ENCODE measurements around the gene PTPN9.

PTPN9 gene

DNA sequence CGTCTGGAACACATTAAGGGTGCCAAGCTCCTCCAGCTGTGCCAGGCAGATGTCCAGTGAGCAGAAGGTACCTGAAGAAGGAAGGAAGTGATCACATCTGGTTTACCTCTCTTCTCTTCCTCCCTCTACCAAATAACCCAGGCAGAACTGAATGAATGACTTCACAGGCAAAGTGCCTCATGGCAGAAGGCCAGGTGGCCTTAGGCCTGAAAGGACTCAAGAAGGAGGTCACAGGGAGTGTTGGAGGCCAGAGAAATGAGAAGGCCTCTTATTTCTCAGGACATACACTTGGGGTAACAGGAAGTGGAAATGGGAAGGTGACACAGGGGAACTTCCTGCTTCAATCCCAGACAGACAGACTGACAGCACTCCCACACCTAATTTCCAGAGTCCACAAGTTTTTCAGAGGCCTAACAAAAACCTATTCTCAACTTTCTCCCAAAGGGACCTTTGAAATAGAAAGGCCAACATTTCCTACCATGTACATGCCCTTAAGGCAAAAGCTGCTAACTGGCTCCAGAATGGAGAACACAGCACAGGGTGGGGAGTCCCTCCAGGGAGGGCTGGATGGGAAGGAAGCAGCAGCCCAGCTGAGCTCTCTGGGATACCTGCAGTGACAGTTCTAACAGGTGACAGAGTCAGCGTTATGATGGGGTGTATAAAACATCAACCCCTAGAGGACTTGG lies 110.1 kb downstream of the PTPN9 start:
- Histone ChIP-seq H3K9me3 (ENCODE audit: control insufficient read depth, insufficient read depth, low read depth, low read length) (no peaks in the 10 kb centered on the region), H3K27me3 (ENCODE audit: control insufficient read depth, insufficient read depth, low read length) (no peaks in the 10 kb centered on the region), H3K4me1 (ENCODE audit: control insufficient read depth, insufficient read depth, low read length) (no peaks in the 10 kb centered on the region), H3K4me3 (ENCODE audit: low read depth, low read length) (no peak overlapping the region), H3K36me3 (ENCODE audit: control insufficient read depth, insufficient read depth, low read length) (peaks cover 79% of the 10 kb centered on the region), H3K27ac (ENCODE audit: low read depth, low read length) (no peak overlapping the region), H3K9ac (ENCODE audit: low read length) (no peak overlapping the region)

DNA sequence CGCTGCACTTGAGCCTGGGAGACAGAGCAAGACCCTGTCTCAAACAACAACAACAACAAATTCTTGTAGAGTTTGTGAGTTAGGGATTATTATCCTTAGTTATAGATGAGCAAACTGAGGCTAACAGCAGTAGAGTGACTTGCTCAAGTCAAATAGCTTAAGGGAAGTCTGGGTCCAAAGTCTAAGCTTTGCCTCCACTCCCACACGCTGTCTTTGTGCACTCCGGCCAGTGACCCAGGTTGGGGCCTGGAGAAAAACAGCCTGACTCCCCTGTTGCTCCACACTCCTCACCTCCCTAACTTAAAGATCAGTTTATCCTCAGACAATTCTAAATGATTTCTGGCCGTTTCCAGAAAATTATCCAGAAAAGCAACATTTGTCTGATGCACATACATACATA lies 118.5 kb downstream of the PTPN9 start:
- Histone ChIP-seq H3K27me3 (ENCODE audit: control insufficient read depth, insufficient read depth, low read length) (no peaks in the 10 kb centered on the region), H3K4me3 (ENCODE audit: low read depth, low read length) (no peak overlapping the region), H3K9ac (ENCODE audit: low read length) (no peak overlapping the region), H3K36me3 (ENCODE audit: control insufficient read depth, insufficient read depth, low read length) (peaks cover 4% of the 10 kb centered on the region), H3K27ac (ENCODE audit: low read depth, low read length) (no peak overlapping the region), H3K4me1 (ENCODE audit: control insufficient read depth, insufficient read depth, low read length) (peaks cover 35% of the 10 kb centered on the region), H3K9me3 (ENCODE audit: control insufficient read depth, insufficient read depth, low read depth, low read length) (no peaks in the 10 kb centered on the region)

DNA sequence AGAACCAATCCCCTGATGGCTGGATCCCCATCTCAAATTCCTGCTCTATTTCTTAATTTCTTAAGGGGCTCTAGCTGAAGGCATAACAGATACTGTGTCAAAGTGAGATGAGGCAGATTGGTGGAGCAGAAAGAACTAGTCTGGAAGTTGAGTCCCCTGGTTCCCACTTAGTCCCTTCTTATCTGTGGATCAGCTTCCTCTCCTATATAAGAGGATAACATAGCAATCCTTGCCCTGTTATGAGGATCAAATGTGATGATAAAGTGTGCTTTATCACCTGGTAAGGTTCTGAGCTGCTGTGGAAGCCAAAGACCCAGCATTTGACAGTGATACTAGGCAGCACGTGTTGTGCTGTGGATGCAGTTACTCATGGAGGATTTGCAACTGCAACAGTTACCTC lies 119.5 kb downstream of the PTPN9 start:
- H3K4me3 ChIP-seq (ENCODE audit: low read depth, low read length) = no peak overlapping the region
- peaks cover 35% of the 10 kb centered on the region for H3K4me1 ChIP-seq (ENCODE audit: control insufficient read depth, insufficient read depth, low read length)
- H3K27me3 ChIP-seq (ENCODE audit: control insufficient read depth, insufficient read depth, low read length) = no peaks in the 10 kb centered on the region
- no peak overlapping the region for H3K27ac ChIP-seq (ENCODE audit: low read depth, low read length)
- no peaks in the 10 kb centered on the region; the same call in 1 of the 2 replicates for H3K36me3 ChIP-seq (ENCODE audit: control insufficient read depth, insufficient read depth, low read length)
- no peak overlapping the region for H3K9ac ChIP-seq (ENCODE audit: low read length)
- no peaks in the 10 kb centered on the region for H3K9me3 ChIP-seq (ENCODE audit: control insufficient read depth, insufficient read depth, low read depth, low read length)

DNA sequence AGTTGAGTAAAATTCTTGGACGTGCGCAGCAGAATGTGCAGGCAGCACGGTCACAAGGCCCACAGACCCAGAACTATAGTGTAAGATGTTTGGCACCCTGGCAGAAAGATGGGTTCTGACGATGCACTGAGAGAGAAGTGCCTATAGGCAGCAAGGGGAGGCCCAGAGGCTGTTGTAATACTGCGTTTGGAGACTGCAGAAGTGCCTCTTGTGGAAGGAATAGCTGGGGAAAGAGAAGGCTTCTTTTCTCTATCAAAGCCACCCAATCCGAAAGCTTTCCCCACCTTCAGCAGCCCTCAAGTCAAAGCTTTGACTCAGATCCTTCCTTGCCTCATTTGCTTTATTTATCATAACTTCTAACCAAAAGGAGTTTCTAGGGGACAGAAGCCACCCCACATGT lies 122.4 kb downstream of the PTPN9 start:
- Histone ChIP-seq H3K9ac (ENCODE audit: low read length) (peak overlapping the region; percentile 67), H3K4me3 (ENCODE audit: low read depth, low read length) (peak overlapping the region; percentile 91), H3K4me1 (ENCODE audit: control insufficient read depth, insufficient read depth, low read length) (peaks cover 25% of the 10 kb centered on the region), H3K27me3 (ENCODE audit: control insufficient read depth, insufficient read depth, low read length) (no peaks in the 10 kb centered on the region), H3K9me3 (ENCODE audit: control insufficient read depth, insufficient read depth, low read depth, low read length) (no peaks in the 10 kb centered on the region), H3K36me3 (ENCODE audit: control insufficient read depth, insufficient read depth, low read length) (no peaks in the 10 kb centered on the region), H3K27ac (ENCODE audit: low read depth, low read length) (no peak overlapping the region)

DNA sequence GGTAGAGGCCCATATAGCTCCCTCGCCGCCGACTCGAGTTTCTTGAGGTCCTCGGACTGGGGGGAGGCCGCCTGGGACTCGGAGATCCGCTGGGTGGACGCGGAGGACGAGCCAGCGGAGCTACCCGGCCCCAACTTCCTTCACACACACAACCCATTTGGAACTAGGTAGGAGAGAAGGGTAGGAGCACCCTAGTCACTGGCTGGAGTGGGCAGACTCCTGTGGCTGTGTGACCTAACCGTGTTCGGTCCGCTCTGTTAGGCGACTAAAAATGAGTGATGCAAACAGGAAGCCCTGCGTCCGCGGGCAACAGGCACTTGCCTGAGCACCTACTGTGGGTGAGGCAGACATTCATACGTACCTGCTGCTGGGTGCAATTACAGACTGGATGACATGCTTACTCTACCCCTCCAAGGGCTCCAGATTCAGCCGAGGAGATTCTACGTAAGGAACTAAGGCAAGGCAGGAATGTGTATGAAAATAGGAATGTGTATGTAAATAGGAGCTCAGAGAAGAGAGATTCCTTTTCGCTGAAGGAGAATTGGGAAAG lies 123.1 kb downstream of the PTPN9 start:
- no peaks in the 10 kb centered on the region for H3K27me3 ChIP-seq (ENCODE audit: control insufficient read depth, insufficient read depth, low read length)
- no peaks in the 10 kb centered on the region for H3K36me3 ChIP-seq (ENCODE audit: control insufficient read depth, insufficient read depth, low read length)
- H3K4me3 ChIP-seq (ENCODE audit: low read depth, low read length) = peak overlapping the region; percentile 91
- peaks cover 19% of the 10 kb centered on the region for H3K4me1 ChIP-seq (ENCODE audit: control insufficient read depth, insufficient read depth, low read length)
- no peaks in the 10 kb centered on the region for H3K9me3 ChIP-seq (ENCODE audit: control insufficient read depth, insufficient read depth, low read depth, low read length)
- H3K9ac ChIP-seq (ENCODE audit: low read length) = peak overlapping the region; percentile 67
- H3K27ac ChIP-seq (ENCODE audit: low read depth, low read length) = peak overlapping the region; percentile 54; the same call in 1 of the 2 replicates

DNA sequence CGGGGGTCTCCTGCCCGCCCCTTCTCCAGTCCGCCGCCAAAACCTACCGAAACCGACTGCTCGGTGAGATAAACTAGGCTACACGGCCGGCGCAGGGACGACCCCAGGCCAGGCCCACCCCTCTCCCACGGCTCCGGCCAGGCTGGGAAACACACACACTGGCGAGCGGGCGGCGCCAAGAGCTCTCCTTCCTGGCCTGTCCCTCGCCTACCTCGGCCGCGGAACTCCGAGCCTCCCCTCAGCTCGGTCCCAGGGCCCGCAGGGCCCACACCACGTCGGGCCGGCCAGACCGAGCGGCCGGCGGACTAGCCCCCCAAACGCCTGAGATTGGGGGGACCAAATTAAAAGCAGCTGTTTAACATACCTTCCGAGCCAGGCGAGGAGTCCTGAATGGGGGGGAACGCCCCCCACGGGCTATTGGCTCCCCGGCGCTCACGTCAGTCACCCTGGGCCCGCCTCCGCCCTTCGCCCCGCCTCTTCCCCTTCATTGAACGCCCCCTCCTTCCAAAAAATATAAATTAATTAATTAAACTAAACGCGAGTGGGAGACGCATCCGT lies 123.6 kb downstream of the PTPN9 start:
- Histone ChIP-seq H3K27ac (ENCODE audit: low read depth, low read length) (peak overlapping the region; percentile 54; the same call in 1 of the 2 replicates), H3K9me3 (ENCODE audit: control insufficient read depth, insufficient read depth, low read depth, low read length) (no peaks in the 10 kb centered on the region)

DNA sequence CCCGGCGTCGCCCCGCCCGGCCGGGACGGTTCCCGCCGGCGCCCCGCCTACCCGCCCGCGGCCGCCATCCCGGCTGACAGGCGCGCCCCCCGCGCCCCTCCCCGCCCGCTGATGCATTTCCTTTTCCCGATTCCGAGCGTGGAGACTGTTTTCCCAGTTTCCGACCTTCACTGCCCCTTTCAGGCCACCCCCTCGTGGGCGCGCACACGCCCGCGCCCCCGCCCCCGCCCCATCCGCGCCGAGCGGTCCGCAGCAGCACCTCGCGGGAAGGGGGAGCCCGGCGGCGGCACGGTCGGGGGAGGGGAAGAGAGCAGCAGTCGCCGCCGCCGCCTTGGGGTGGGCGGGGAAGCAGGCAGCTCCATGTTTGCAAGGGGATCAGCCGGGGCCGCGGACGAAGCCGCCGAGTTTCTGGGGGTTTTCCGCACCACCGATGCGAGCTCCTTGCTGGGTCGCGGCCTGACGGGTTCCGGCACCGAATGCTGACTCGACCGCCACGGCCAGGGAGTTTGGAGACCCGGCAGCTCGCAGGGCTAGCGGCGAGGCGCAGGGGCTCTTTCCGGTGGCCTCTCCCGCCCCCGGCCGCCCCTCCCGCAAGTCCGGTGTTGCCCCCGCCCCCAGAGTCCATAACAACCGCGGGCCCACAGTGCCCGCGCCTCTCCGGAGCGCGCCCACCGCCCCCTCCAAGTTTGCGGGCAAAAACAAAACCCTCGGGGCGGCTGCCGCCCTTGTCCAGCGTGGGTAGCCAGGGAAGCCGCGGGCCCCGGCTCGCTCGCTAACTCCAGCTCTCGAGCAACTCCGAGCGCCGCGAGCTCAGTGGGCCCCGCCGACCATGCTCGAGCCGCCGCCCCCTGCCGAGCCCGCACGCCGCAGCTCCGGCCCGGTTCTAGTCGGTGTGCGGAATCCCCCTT lies 124.4 kb downstream of the PTPN9 start:
- Histone ChIP-seq H3K27me3 (ENCODE audit: control insufficient read depth, insufficient read depth, low read length) (no peaks in the 10 kb centered on the region), H3K4me3 (ENCODE audit: low read depth, low read length) (peak overlapping the region; percentile 91), H3K4me1 (ENCODE audit: control insufficient read depth, insufficient read depth, low read length) (peaks cover 12% of the 10 kb centered on the region), H3K27ac (ENCODE audit: low read depth, low read length) (peak overlapping the region; percentile 54; the same call in 1 of the 2 replicates), H3K9me3 (ENCODE audit: control insufficient read depth, insufficient read depth, low read depth, low read length) (no peaks in the 10 kb centered on the region), H3K36me3 (ENCODE audit: control insufficient read depth, insufficient read depth, low read length) (no peaks in the 10 kb centered on the region), H3K9ac (ENCODE audit: low read length) (peak overlapping the region; percentile 82)

More for the DNA sequence above, 123.6 kb downstream of the PTPN9 start:
- Histone ChIP-seq H3K4me3 (ENCODE audit: low read depth, low read length) (peak overlapping the region; percentile 91), H3K27me3 (ENCODE audit: control insufficient read depth, insufficient read depth, low read length) (no peaks in the 10 kb centered on the region), H3K36me3 (ENCODE audit: control insufficient read depth, insufficient read depth, low read length) (no peaks in the 10 kb centered on the region), H3K4me1 (ENCODE audit: control insufficient read depth, insufficient read depth, low read length) (peaks cover 13% of the 10 kb centered on the region), H3K9ac (ENCODE audit: low read length) (peak overlapping the region; percentile 82)

DNA sequence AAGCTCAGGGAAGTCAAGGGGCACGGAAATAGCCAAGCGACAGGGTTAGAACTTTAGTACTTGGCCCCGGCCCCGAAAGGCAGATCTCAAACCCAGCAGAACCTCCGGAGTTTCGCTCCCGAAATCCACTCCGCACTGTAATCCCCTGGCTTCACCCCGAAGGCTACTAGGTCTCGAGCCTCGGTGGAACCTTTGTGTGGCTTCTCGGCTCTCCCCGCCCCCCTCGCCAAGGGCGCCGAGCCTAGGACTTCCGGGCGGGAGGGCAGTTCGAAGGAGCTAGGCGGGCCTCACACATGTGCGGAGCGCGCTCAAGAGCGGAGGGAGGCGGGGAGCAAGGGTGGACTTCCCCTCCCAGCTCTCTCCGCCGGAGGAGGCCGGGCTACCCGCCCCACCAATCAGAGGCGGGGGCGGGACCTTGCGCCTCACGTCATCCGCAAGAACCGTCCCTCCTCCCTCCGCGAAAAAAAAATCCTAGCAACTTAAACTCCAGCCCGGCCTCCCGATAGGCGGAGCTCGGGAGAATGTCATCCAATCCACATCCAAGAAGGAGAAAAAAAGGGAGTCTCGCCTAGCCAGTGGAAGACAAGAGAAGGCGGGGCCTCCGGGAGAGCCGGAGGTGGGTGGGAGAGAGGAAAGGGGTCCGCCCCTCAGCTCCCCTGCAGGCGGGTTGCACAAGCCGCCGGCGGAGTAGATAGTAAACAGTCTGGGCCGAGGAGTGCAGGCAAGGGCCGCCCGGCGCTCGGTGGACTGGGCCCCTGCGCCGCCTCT lies 125.2 kb downstream of the PTPN9 start:
- peak overlapping the region; percentile 91 for H3K4me3 ChIP-seq (ENCODE audit: low read depth, low read length)
- peak overlapping the region; percentile 91 for H3K9ac ChIP-seq (ENCODE audit: low read length)
- peak overlapping the region; percentile 74 for H3K27ac ChIP-seq (ENCODE audit: low read depth, low read length)
- H3K4me1 ChIP-seq (ENCODE audit: control insufficient read depth, insufficient read depth, low read length) = peaks cover 17% of the 10 kb centered on the region
- H3K27me3 ChIP-seq (ENCODE audit: control insufficient read depth, insufficient read depth, low read length) = no peaks in the 10 kb centered on the region
- H3K9me3 ChIP-seq (ENCODE audit: control insufficient read depth, insufficient read depth, low read depth, low read length) = no peaks in the 10 kb centered on the region
- H3K36me3 ChIP-seq (ENCODE audit: control insufficient read depth, insufficient read depth, low read length) = no peaks in the 10 kb centered on the region

DNA sequence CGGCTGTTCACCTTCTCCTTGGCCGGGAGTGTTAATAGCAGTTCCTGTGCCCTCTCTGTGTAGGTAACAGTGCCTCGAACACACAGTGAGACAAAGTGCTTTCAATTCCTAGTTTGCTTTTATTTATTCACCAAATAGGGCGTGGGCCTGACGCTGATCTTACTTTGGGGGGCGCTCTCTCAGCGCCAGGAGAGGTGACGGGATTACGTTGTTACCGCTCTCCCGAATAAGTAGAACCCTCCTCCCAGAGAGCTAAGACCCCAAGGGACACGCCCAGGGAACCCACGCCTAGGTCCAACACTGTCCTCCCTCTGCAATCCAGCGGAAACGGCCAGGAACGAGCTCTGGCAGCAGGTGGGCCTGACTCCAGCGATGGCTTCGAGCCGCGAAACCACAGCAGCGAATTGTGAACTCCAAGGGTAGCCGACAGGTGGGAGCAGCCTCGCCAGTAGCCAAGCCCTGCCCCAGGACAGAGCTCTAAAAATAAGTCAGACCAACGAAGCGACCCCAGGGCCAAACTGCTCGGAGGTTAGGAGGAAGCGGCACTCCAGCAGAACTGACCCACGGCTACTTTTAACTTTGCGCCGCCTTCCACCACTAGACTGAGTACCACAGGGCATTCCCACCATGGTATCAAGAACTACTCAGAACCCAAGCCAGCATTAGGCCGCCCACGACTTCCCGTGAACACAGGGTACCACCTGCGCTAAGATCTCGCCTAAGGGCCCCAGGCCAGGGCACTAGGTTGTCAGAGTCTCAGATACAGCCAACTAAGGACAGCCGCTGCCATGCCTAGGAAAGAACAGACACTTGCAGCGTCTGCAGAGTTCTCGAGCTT lies 126.0 kb downstream of the PTPN9 start:
- peaks cover 17% of the 10 kb centered on the region for H3K4me1 ChIP-seq (ENCODE audit: control insufficient read depth, insufficient read depth, low read length)

More for the DNA sequence above, 126.0 kb downstream of the PTPN9 start:
- no peaks in the 10 kb centered on the region for H3K9me3 ChIP-seq (ENCODE audit: control insufficient read depth, insufficient read depth, low read depth, low read length)
- H3K27me3 ChIP-seq (ENCODE audit: control insufficient read depth, insufficient read depth, low read length) = no peaks in the 10 kb centered on the region
- peak overlapping the region; percentile 91 for H3K9ac ChIP-seq (ENCODE audit: low read length)
- H3K36me3 ChIP-seq (ENCODE audit: control insufficient read depth, insufficient read depth, low read length) = no peaks in the 10 kb centered on the region
- H3K4me3 ChIP-seq (ENCODE audit: low read depth, low read length) = peak overlapping the region; percentile 69
- H3K27ac ChIP-seq (ENCODE audit: low read depth, low read length) = peak overlapping the region; percentile 74
